Natural killer cell (primary cell): ENCODE measurements around the gene SCAMP4. TPM values are rescaled to one million over a fixed set of nuclear protein-coding genes. Genes with fewer than 3 reads are reported as not detected.
A peak's percentile ranks its signal among the peaks of the same experiment; 100 is the strongest.

Experiments
- ATAC-seq, 3 donors: fragments of 150-1000 bp in 2 of 3; fragments of 200-7000 bp in 1 of 3; cut with Tn5 transposase; 1 replicate in 1 of 3; 2 replicates in 2 of 3; pipeline ENCODE4 v1.10.0; 2021; ENCODE audit warnings: mild to moderate bottlenecking in 2 of 3, moderate library complexity in 2 of 3
- DNase-seq, 2 donors: peaks; one replicate each; pipeline versions ENCODE4 v3.0.0 to v3.0.0-alpha.2; 2013 to 2021; ENCODE audit warnings: mixed read lengths in 1 of 2
- H3K27ac ChIP-seq: one replicate; pipeline ENCODE4 v1.5.1; 2013; ENCODE audit warnings: mild to moderate bottlenecking, low read length
- H3K27me3 ChIP-seq: one replicate; pipeline ENCODE4 v1.6.1; 2013; ENCODE audit warnings: low read length; ENCODE audit not compliant: control insufficient read depth, insufficient read depth
- H3K36me3 ChIP-seq: one replicate; pipeline ENCODE4 v1.6.1; 2013; ENCODE audit warnings: low read length; ENCODE audit not compliant: control insufficient read depth, insufficient read depth
- H3K4me1 ChIP-seq: one replicate; pipeline ENCODE4 v1.6.1; 2013; ENCODE audit warnings: low read length; ENCODE audit not compliant: control insufficient read depth, insufficient read depth
- H3K4me3 ChIP-seq: one replicate; pipeline ENCODE4 v1.5.1; 2013; ENCODE audit warnings: low read length
- H3K9me3 ChIP-seq: one replicate; pipeline ENCODE4 v1.6.1; 2013; ENCODE audit warnings: low read length; ENCODE audit not compliant: control insufficient read depth, insufficient read depth
- H3K27ac Mint-ChIP-seq, 2 donors: one replicate each; pipeline ENCODE4 v1.8.0; 2022; ENCODE audit warnings: mild to moderate bottlenecking in 2 of 2, mixed read lengths in 2 of 2, moderate library complexity in 1 of 2
- H3K27me3 Mint-ChIP-seq, 2 donors: one replicate each; pipeline ENCODE4 v1.8.0; 2022; ENCODE audit warnings: low read depth in 2 of 2, mixed read lengths in 2 of 2
- H3K36me3 Mint-ChIP-seq: one replicate; pipeline ENCODE4 v1.8.0; 2022; ENCODE audit warnings: mixed read lengths
- H3K4me1 Mint-ChIP-seq, 2 donors: one replicate each; pipeline ENCODE4 v1.8.0; 2022; ENCODE audit warnings: mixed read lengths in 2 of 2
- H3K4me3 Mint-ChIP-seq: one replicate; pipeline ENCODE4 v1.8.0; 2022; ENCODE audit warnings: mild to moderate bottlenecking, moderate library complexity, mixed read lengths
- H3K9me3 Mint-ChIP-seq, 2 donors: one replicate each; pipeline ENCODE4 v1.8.0; 2022; ENCODE audit warnings: mixed read lengths in 2 of 2
- CTCF ChIP-seq: fragments of 200-600 bp; IDR thresholded peaks from one replicate; pipeline ENCODE4 v1.8.0; 2022; ENCODE audit warnings: antibody characterized with exemption
- WGBS: methylation state at CpG from one replicate; pipeline ENCODE4 v1.1.7; 2013; ENCODE audit warnings: missing lambda C conversion rate; ENCODE audit not compliant: insufficient coverage; 5-methylcytosine and 5-hydroxymethylcytosine counted together
- intact Hi-C: fragments of 100-400 bp; cut with micrococcal nuclease; formaldehyde crosslinking; loops from one replicate; pipeline ENCODE4 v1.14.2; 2022
- total RNA-seq, 4 donors: library from RNA; stranded (reverse); fragments of 120-200 nt in 1 of 4; gene quantifications; one replicate each; pipeline versions ENCODE4 v1.2.3 to v1.2.4, GENCODE V29; 2013 to 2022

The SCAMP4 gene
- total RNA-seq, 3 donors from 2014 or later (not counting 1 experiment from before 2014, with no cell fraction given): 43.1 to 53.7 (median 46.9) TPM

GRCh38 chr19:1962674-1963073 lies 57.5 kb downstream of the SCAMP4 start:
- Mint-ChIP-seq H3K9me3 (no peaks in the 10 kb centered on the region), H3K27ac (peak overlapping the region in 1 of 2 donors; percentile 63), H3K27me3 (no peaks in the 10 kb centered on the region), H3K36me3 (no peaks in the 10 kb centered on the region), H3K4me3 (no peak overlapping the region), H3K4me1 (peaks cover 26 to 39% of the 10 kb centered on the region in 2 donors)
- no peaks in the 10 kb centered on the region for H3K9me3 ChIP-seq
- TF ChIP-seq CTCF: no peak
- no peaks in the 10 kb centered on the region for H3K36me3 ChIP-seq
- 98% methylated on average over 23 of the region's 23 CpGs for WGBS
- peaks cover 36% of the 10 kb centered on the region for H3K4me1 ChIP-seq
- no peaks in the 10 kb centered on the region for H3K27me3 ChIP-seq
- no peak for DNase-seq
- no peak overlapping the region for H3K4me3 ChIP-seq
- H3K27ac ChIP-seq: no peak overlapping the region
- ATAC-seq: no peak
- intact Hi-C loops: no loop called here

- peaks cover 29% of the 10 kb centered on the region for H3K4me1 ChIP-seq
- H3K27ac ChIP-seq: peak overlapping the region; percentile 68
- H3K27ac Mint-ChIP-seq: peak overlapping the region; percentile 73 to 81
- peak overlapping the region; percentile 77 for H3K4me3 Mint-ChIP-seq
- WGBS: 15% methylated on average over 26 of the region's 26 CpGs
- peaks cover 21% of the 10 kb centered on the region for H3K36me3 ChIP-seq
- H3K4me3 ChIP-seq: no peak overlapping the region
- H3K27me3 Mint-ChIP-seq: no peaks in the 10 kb centered on the region
- DNase-seq: peak; percentile 49 to 65
- H3K27me3 ChIP-seq: no peaks in the 10 kb centered on the region
- intact Hi-C loops: loop anchor here (5.0 kb wide), 1 partner anchor 40 kb away; no protein-coding TSS in a partner anchor
- peaks cover 14 to 26% of the 10 kb centered on the region in 2 donors for H3K4me1 Mint-ChIP-seq
- H3K9me3 ChIP-seq: no peaks in the 10 kb centered on the region
- peak; percentile 79 to 86 (median 80) for ATAC-seq
- no peaks in the 10 kb centered on the region for H3K36me3 Mint-ChIP-seq
- no peak for TF ChIP-seq CTCF
- no peaks in the 10 kb centered on the region for H3K9me3 Mint-ChIP-seq
Observed at GRCh38 chr19:1967087-1967608, 61.9 kb downstream of the SCAMP4 start.

- no peak for ATAC-seq
- no peak overlapping the region for H3K27ac ChIP-seq
- peaks cover 14 to 30% of the 10 kb centered on the region in 2 donors for H3K4me1 Mint-ChIP-seq
- peak overlapping the region; percentile 25 for H3K4me3 Mint-ChIP-seq
- no peak for TF ChIP-seq CTCF
- 93% methylated on average over 34 of the region's 34 CpGs for WGBS
- H3K9me3 ChIP-seq: no peaks in the 10 kb centered on the region
- no peaks in the 10 kb centered on the region for H3K9me3 Mint-ChIP-seq
- intact Hi-C loops: loop anchor here (5.0 kb wide), 1 partner anchor 41 kb away; no protein-coding TSS in a partner anchor
- no peak overlapping the region for H3K4me3 ChIP-seq
- peaks cover 21% of the 10 kb centered on the region for H3K36me3 ChIP-seq
- H3K27me3 Mint-ChIP-seq: no peaks in the 10 kb centered on the region
- DNase-seq: no peak
- peak overlapping the region in 1 of 2 donors; percentile 47 for H3K27ac Mint-ChIP-seq
- H3K27me3 ChIP-seq: no peaks in the 10 kb centered on the region
- peaks cover 29% of the 10 kb centered on the region for H3K4me1 ChIP-seq
- H3K36me3 Mint-ChIP-seq: no peaks in the 10 kb centered on the region
Observed at GRCh38 chr19:1968279-1969175, 63.3 kb downstream of the SCAMP4 start.
